H1 (cell line): ENCODE results near the gene CTU1. TPM values are rescaled to one million over a fixed set of nuclear protein-coding genes. Genes with fewer than 3 reads are reported as not detected.

ENCODE experiments used
- CTCF ChIA-PET: fragments of 300-600 bp; sonication (Branson Sonifier 250); formaldehyde crosslinking; loops from one replicate; lab custom pipeline; 2021; ENCODE audit not compliant: partially characterized antibody; lab: Charles Lee
- POLR2A ChIA-PET: fragments of 300-600 bp; sonication (Branson Sonifier 250); formaldehyde crosslinking; loops from one replicate; lab custom pipeline; 2021; ENCODE audit warnings: inconsistent platforms; ENCODE audit not compliant: partially characterized antibody; lab: Charles Lee
- DNase-seq, 2 experiments: peaks; one replicate each; pipeline versions ENCODE4 v3.0.0 to v3.0.0-alpha.2; 2010 to 2022; ENCODE audit warnings: low spot score in 2 of 2, low read depth in 1 of 2, mixed read lengths in 1 of 2
- FAIRE-seq: peaks from 2 replicates; lab custom pipeline; 2011; peaks lifted over from hg19 to GRCh38; lab: Jason Lieb, UNC
- H2AFZ ChIP-seq: 2 replicates; pipeline ENCODE4 v1.8.1; 2012; ENCODE audit warnings: low read length, inconsistent platforms
- H2AK5ac ChIP-seq: 2 replicates; pipeline ENCODE4 v1.6.1; 2013; ENCODE audit warnings: low read depth, low read length
- H2BK120ac ChIP-seq: replicated peaks from 2 replicates; pipeline ENCODE3; 2013; ENCODE audit warnings: low read depth, low read length, inconsistent platforms
- H2BK12ac ChIP-seq: 2 replicates; pipeline ENCODE4 v1.6.1; 2013; ENCODE audit warnings: low read depth, low read length
- H2BK15ac ChIP-seq: 2 replicates; pipeline ENCODE4 v1.6.1; 2013; ENCODE audit warnings: low read length
- H2BK20ac ChIP-seq: 2 replicates; pipeline ENCODE4 v1.6.1; 2013; ENCODE audit warnings: low read length
- H2BK5ac ChIP-seq: 2 replicates; pipeline ENCODE4 v1.6.1; 2013; ENCODE audit warnings: low read depth, low read length
- H3K14ac ChIP-seq: 2 replicates; pipeline ENCODE4 v1.6.1; 2013; ENCODE audit warnings: inconsistent platforms; ENCODE audit not compliant: insufficient read length
- H3K18ac ChIP-seq: 2 replicates; pipeline ENCODE4 v1.6.1; 2013; ENCODE audit warnings: low read length; ENCODE audit errors: extremely low read depth
- H3K23ac ChIP-seq: 2 replicates; pipeline ENCODE4 v1.6.1; 2013; ENCODE audit warnings: inconsistent platforms; ENCODE audit not compliant: insufficient read length
- H3K23me2 ChIP-seq: 2 replicates; pipeline ENCODE4 v1.6.1; 2013; ENCODE audit warnings: low read depth, low read length
- H3K27ac ChIP-seq: 2 replicates; pipeline ENCODE4 v1.6.1; 2011; ENCODE audit warnings: low read depth, low read length, inconsistent platforms
- H3K27me3 ChIP-seq, 4 experiments: replicated peaks in 1 of 4; 1 replicate in 1 of 4; 2 replicates in 3 of 4; pipeline versions ENCODE4 v1.6.1 to v1.8.1; 2011 to 2013; ENCODE audit warnings: low read length in 3 of 4, mild to moderate bottlenecking in 3 of 4, inconsistent platforms in 2 of 4, mixed read lengths in 2 of 4, moderate library complexity in 1 of 4; ENCODE audit not compliant: control insufficient read depth in 3 of 4, insufficient read depth in 3 of 4; ENCODE audit errors: extremely low read depth in 1 of 4
- H3K36me3 ChIP-seq, 4 experiments: 2 replicates each; pipeline versions ENCODE4 v1.6.1 to v1.8.1; 2011 to 2013; ENCODE audit warnings: mild to moderate bottlenecking in 4 of 4, low read length in 3 of 4, moderate library complexity in 2 of 4, control low read depth in 1 of 4, inconsistent platforms in 1 of 4; ENCODE audit not compliant: insufficient read depth in 4 of 4, control insufficient read depth in 2 of 4
- H3K4ac ChIP-seq: replicated peaks from 2 replicates; pipeline ENCODE3; 2013; ENCODE audit warnings: low read length, low read depth, mixed read lengths, inconsistent platforms; ENCODE audit not compliant: insufficient read length
- H3K4me1 ChIP-seq, 4 experiments: replicated peaks in 1 of 4; 1 replicate in 1 of 4; 2 replicates in 3 of 4; pipeline versions ENCODE4 v1.6.1 to v1.8.1; 2011 to 2013; ENCODE audit warnings: low read length in 3 of 4, inconsistent platforms in 2 of 4, mixed read lengths in 1 of 4; ENCODE audit not compliant: insufficient read depth in 4 of 4, control insufficient read depth in 3 of 4
- H3K4me2 ChIP-seq, 2 experiments: 2 replicates each; pipeline versions ENCODE4 v1.6.1 to v1.8.1; 2011 to 2013; ENCODE audit warnings: low read depth in 2 of 2, low read length in 2 of 2, control low read depth in 1 of 2, inconsistent platforms in 1 of 2, mild to moderate bottlenecking in 1 of 2; ENCODE audit not compliant: insufficient read depth in 1 of 2
- H3K4me3 ChIP-seq, 4 experiments: fragments of 200-600, 300-600 bp in 1 of 4; sonication (generic), shearing (Covaris generic), sonication (Bioruptor Twin) in 1 of 4; 2 replicates each; pipeline versions ENCODE4 v1.5.1 to v1.8.1; 2011 to 2016; ENCODE audit warnings: low read length in 4 of 4, low read depth in 3 of 4, control low read depth in 2 of 4, inconsistent platforms in 2 of 4, mild to moderate bottlenecking in 2 of 4, mixed read lengths in 1 of 4, moderate library complexity in 1 of 4; ENCODE audit not compliant: insufficient read depth in 2 of 4; ENCODE audit errors: extremely low read depth in 1 of 4
- H3K56ac ChIP-seq: replicated peaks from 2 replicates; pipeline ENCODE3; 2013; ENCODE audit warnings: low read depth, mild to moderate bottlenecking, mixed read lengths, low read length, inconsistent platforms; ENCODE audit not compliant: insufficient read length
- H3K79me1 ChIP-seq: 2 replicates; pipeline ENCODE4 v1.6.1; 2013; ENCODE audit warnings: low read depth, low read length, control low read depth
- H3K79me2 ChIP-seq, 2 experiments: 2 replicates each; pipeline versions ENCODE4 v1.6.1 to v1.8.1; 2012 to 2013; ENCODE audit warnings: low read length in 2 of 2, mild to moderate bottlenecking in 2 of 2, inconsistent platforms in 1 of 2; ENCODE audit not compliant: insufficient read depth in 2 of 2, control insufficient read depth in 1 of 2
- H3K9ac ChIP-seq, 4 experiments: replicated peaks in 1 of 4; 1 replicate in 1 of 4; 2 replicates in 3 of 4; pipeline versions ENCODE4 v1.6.1 to v1.8.1; 2011 to 2013; ENCODE audit warnings: low read depth in 3 of 4, low read length in 3 of 4, control low read depth in 2 of 4, mild to moderate bottlenecking in 2 of 4, moderate library complexity in 2 of 4, inconsistent platforms in 1 of 4; ENCODE audit errors: extremely low read depth in 1 of 4
- H3K9me3 ChIP-seq, 2 experiments: 2 replicates each; pipeline versions ENCODE4 v1.6.1 to v1.8.1; 2012 to 2013; ENCODE audit warnings: mild to moderate bottlenecking in 2 of 2, moderate library complexity in 2 of 2, control low read depth in 1 of 2, inconsistent platforms in 1 of 2, low read depth in 1 of 2, low read length in 1 of 2, mixed read lengths in 1 of 2; ENCODE audit not compliant: insufficient read depth in 2 of 2
- H4K20me1 ChIP-seq, 2 experiments: replicated peaks in 1 of 2; 2 replicates each; pipeline versions ENCODE3 to v1.8.1; 2011 to 2013; ENCODE audit warnings: inconsistent platforms in 2 of 2, low read length in 2 of 2, mild to moderate bottlenecking in 1 of 2; ENCODE audit not compliant: insufficient read depth in 2 of 2, control insufficient read depth in 1 of 2
- H4K5ac ChIP-seq: 2 replicates; pipeline ENCODE4 v1.6.1; 2013; ENCODE audit warnings: low read length, low read depth, mixed read lengths, inconsistent platforms; ENCODE audit not compliant: insufficient read length
- H4K8ac ChIP-seq: 2 replicates; pipeline ENCODE4 v1.8.0; 2013; ENCODE audit warnings: mild to moderate bottlenecking, moderate library complexity, low read length, inconsistent platforms; ENCODE audit not compliant: insufficient read depth; ENCODE audit errors: extremely low read depth
- H4K91ac ChIP-seq: replicated peaks from 2 replicates; pipeline ENCODE3; 2013; ENCODE audit warnings: low read length, mixed read lengths, inconsistent platforms; ENCODE audit not compliant: insufficient read length
- ATF3 ChIP-seq: IDR thresholded peaks from 2 replicates; pipeline ENCODE4 v1.6.1; 2011; ENCODE audit warnings: low read depth, mild to moderate bottlenecking, low read length; ENCODE audit not compliant: insufficient read depth
- CHD2 ChIP-seq: IDR thresholded peaks from 2 replicates; pipeline ENCODE4 v1.6.1; 2012; ENCODE audit warnings: low read length, improper control_type of control experiment
- MAFK ChIP-seq: IDR thresholded peaks from 2 replicates; pipeline ENCODE4 v1.6.1; 2012; ENCODE audit warnings: low read depth, mild to moderate bottlenecking, improper control_type of control experiment, low read length
- RXRA ChIP-seq: IDR thresholded peaks from 2 replicates; pipeline ENCODE4 v1.6.1; 2011; ENCODE audit warnings: low read depth, mild to moderate bottlenecking, low read length, moderate library complexity; ENCODE audit not compliant: insufficient read depth
- SAP30 ChIP-seq: fragments of 300-600 bp; sonication (generic); IDR thresholded peaks from 2 replicates; pipeline ENCODE4 v1.7.1; 2012; ENCODE audit warnings: low read length, moderate library complexity, mild to moderate bottlenecking, inconsistent platforms; ENCODE audit not compliant: insufficient read depth, insufficient replicate concordance
- WGBS, 2 experiments: shearing (Covaris generic) in 1 of 2; methylation state at CpG; one replicate each; pipeline versions ENCODE4 v1.1.6 to v1.1.7; 2013 to 2015; ENCODE audit warnings: low lambda C conversion rate in 2 of 2, mixed read lengths in 2 of 2, inconsistent platforms in 1 of 2, low coverage in 1 of 2, missing lambda C conversion rate in 1 of 2; ENCODE audit not compliant: insufficient replicate concordance in 2 of 2, insufficient coverage in 1 of 2, insufficient read length in 1 of 2; ENCODE audit errors: extremely low coverage in 1 of 2, missing lambda C conversion rate in 1 of 2; 5-methylcytosine and 5-hydroxymethylcytosine counted together
- polyA plus RNA-seq, 7 experiments: library from polyadenylated mRNA; depleted of rRNA in 3 of 7; stranded (reverse) in 5 of 7; unstranded in 2 of 7; fragments of >200 nt in 5 of 7; fragments of 200-250 nt in 2 of 7; gene quantifications; 1 replicate in 5 of 7; 2 replicates in 1 of 7; 4 replicates in 1 of 7; pipeline versions ENCODE4 v1.2.1 to v1.2.3, GENCODE V29; 2011 to 2013; ENCODE audit warnings: missing spikeins in 2 of 7, mixed read lengths in 2 of 7
- total RNA-seq: library from RNA; stranded (reverse); fragmentation: NEBNext Ultra II Directional; extraction: Animal tissue kit (Norgen Biotek cat#: 25700); gene quantifications from 2 replicates; pipeline ENCODE4 v1.2.1, GENCODE V29; 2021

CTU1 gene
- total and polyA plus RNA-seq, 2 of the 8 experiments (the other 6 are each of a cell fraction or from before 2014, with no cell fraction given) = 4.6 to 7.2 TPM

DNA sequence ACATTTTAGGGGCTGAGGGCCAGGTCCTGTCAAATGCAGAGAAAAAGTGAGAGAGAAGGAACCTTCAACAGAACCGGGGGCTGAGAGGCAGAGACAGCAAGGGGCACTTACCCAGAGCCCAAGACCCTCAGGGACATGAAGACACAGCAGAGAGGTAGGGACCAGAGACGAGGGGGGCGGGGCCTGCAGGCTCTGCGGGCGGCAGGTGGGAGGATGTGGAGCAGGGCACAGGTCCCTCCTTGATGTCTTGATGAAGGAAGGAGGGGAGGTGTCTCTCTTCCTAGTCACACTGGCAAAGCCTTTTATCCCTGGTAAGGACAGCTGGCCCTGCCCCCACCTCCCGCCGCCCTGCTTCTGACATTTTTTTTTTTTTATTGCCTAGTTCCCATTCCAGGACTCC, 25.6 kb downstream of the CTU1 start, which contains the start of gene KLK14:
Gene KLK14 (minus strand): TSS at position 277 of the 400 bp plus-strand sequence. CDS start 273 bp downstream, at position 4.
- 58% methylated on average over 5 of the region's 7 CpGs; no CpG with 5 or more reads in 1 of the 2 experiments for WGBS, 2 experiments
- Histone ChIP-seq H3K4me3 (no peak within 1 kb of the TSS), H2BK120ac (no peak within 1 kb of the TSS)

More for the DNA sequence above, 25.6 kb downstream of the CTU1 start, which contains the start of gene KLK14:
- no peak within 1 kb of the TSS for H3K56ac ChIP-seq
- H3K4ac ChIP-seq = no peak within 1 kb of the TSS
- no peaks in the 10 kb centered on the region for H3K79me2 ChIP-seq
- H2AFZ ChIP-seq = no peak within 1 kb of the TSS
- H3K27ac ChIP-seq = no peak within 1 kb of the TSS
- no peak within 1 kb of the TSS for H4K8ac ChIP-seq
- H2BK20ac ChIP-seq = no peak within 1 kb of the TSS
- no peaks in the 10 kb centered on the region for H3K79me1 ChIP-seq
- no peak within 1 kb of the TSS for H3K23ac ChIP-seq
- no peak within 1 kb of the TSS for H2BK15ac ChIP-seq
- H3K9ac ChIP-seq = no peak within 1 kb of the TSS
- no peak within 1 kb of the TSS for H4K5ac ChIP-seq
- POLR2A ChIA-PET = no interaction called here
- no peaks in the 10 kb centered on the region for H4K20me1 ChIP-seq
- CTCF ChIA-PET = no interaction called here
- H2AK5ac ChIP-seq = no peak within 1 kb of the TSS
- FAIRE-seq (no peak), DNase-seq (no peak)
- H3K27me3 ChIP-seq = no peaks in the 10 kb centered on the region
- no peaks in the 10 kb centered on the region for H3K9me3 ChIP-seq
- no peak within 1 kb of the TSS for H3K14ac ChIP-seq
- no peak within 1 kb of the TSS for H3K4me2 ChIP-seq
- no peak within 1 kb of the TSS; the same call in 1 of the 2 replicates for H2BK5ac ChIP-seq
- no peaks in the 10 kb centered on the region for H3K23me2 ChIP-seq
- H4K91ac ChIP-seq = no peak within 1 kb of the TSS
- H2BK12ac ChIP-seq = peak within 1 kb of the TSS; percentile 92; the same call in 1 of the 2 replicates
- no peak within 1 kb of the TSS for H3K18ac ChIP-seq
- H3K4me1 ChIP-seq = peaks cover 0 to 4% (median 2%) of the 10 kb centered on the region in 4 experiments; a peak in 2 of 7 replicates
- no peaks in the 10 kb centered on the region for H3K36me3 ChIP-seq
- TF ChIP-seq CHD2 (no peak), MAFK (no peak), ATF3 (no peak), RXRA (no peak), SAP30 (no peak)
